HG03520 (cell line): ENCODE measurements around the gene RERE.

Experiments used
- ATAC-seq: cut with Tn5 transposase; IDR thresholded peaks from one replicate; pipeline ENCODE4 v1.9.1; 2021; ENCODE audit warnings: mild to moderate bottlenecking, moderate library complexity; ENCODE audit not compliant: unreplicated experiment

The RERE gene

GRCh38 chr1:8589571-8589970 lies 227.9 kb downstream of the RERE start:
- ATAC-seq: no peak

- no peak for ATAC-seq
Measured at GRCh38 chr1:8587784-8588183, 229.7 kb downstream of the RERE start.

- no peak for ATAC-seq
Measured at GRCh38 chr1:8586438-8586837, 231.0 kb downstream of the RERE start.

- ATAC-seq: no peak
Measured at GRCh38 chr1:8584316-8584715, 233.1 kb downstream of the RERE start.

GRCh38 chr1:8583031-8583430 lies 234.4 kb downstream of the RERE start:
- ATAC-seq: no peak

GRCh38 chr1:8580566-8580965 lies 236.9 kb downstream of the RERE start:
- ATAC-seq: no peak

GRCh38 chr1:8578936-8579335 lies 238.5 kb downstream of the RERE start:
- no peak for ATAC-seq

- ATAC-seq: no peak
Measured at GRCh38 chr1:8578132-8578877, 239.1 kb downstream of the RERE start.

- ATAC-seq: no peak
Measured at GRCh38 chr1:8574985-8575384, 242.5 kb downstream of the RERE start.

GRCh38 chr1:8572106-8572505 lies 245.3 kb downstream of the RERE start:
- no peak for ATAC-seq

GRCh38 chr1:8571200-8571984 lies 246.0 kb downstream of the RERE start:
- no peak for ATAC-seq

GRCh38 chr1:8570465-8570864 lies 247.0 kb downstream of the RERE start:
- ATAC-seq: no peak

GRCh38 chr1:8569242-8569641 lies 248.2 kb downstream of the RERE start:
- no peak for ATAC-seq

- no peak for ATAC-seq
Measured at GRCh38 chr1:8568837-8569236, 248.6 kb downstream of the RERE start.

GRCh38 chr1:8567146-8567545 lies 250.3 kb downstream of the RERE start:
- ATAC-seq: no peak

GRCh38 chr1:8565802-8566201 lies 251.6 kb downstream of the RERE start:
- ATAC-seq: no peak

GRCh38 chr1:8563944-8564537 lies 253.4 kb downstream of the RERE start:
- ATAC-seq: no peak

- no peak for ATAC-seq
Measured at GRCh38 chr1:8562881-8563865, 254.3 kb downstream of the RERE start.

- no peak for ATAC-seq
Measured at GRCh38 chr1:8562222-8562621, 255.2 kb downstream of the RERE start.

GRCh38 chr1:8560611-8561544 lies 256.6 kb downstream of the RERE start:
- ATAC-seq: no peak
